ENCODE data around the gene FA2H.
"Not testable (repeated sequence)": the region's sequence is repeated elsewhere in the genome, so short reads cannot be mapped to it uniquely, and the experiment has no call there.

The FA2H gene

DNA sequence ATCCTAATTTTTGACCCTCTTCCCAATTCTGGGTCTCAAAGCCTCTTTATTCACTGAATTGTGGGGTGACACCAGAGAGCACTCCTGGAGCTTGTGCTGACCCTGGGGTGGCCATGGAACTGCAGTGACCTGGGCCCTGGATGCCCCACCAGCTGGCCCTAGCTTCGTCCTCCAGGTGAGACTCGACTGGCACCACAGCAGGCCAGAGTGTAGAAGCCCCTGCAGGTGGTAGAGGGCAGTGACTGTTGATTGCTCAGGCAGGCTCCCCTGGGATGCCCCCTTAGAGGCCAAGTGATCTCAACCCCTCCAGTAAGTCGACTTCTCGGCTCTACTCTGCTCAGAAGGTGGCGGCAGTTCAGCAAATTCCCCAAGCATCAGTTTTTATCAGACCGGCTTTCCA is 6.4 kb downstream of the FA2H start:
- no peak overlapping the region for H3K4me3 ChIP-seq (ENCODE audit: low read depth in 1 of 2, low read length in 2 of 2)
- no peaks in the 10 kb centered on the region for H3K4me1 ChIP-seq (ENCODE audit: control insufficient read depth in 1 of 2, insufficient read depth in 2 of 2, low read length in 2 of 2)
- no peaks in the 10 kb centered on the region for H3K27me3 ChIP-seq (ENCODE audit: low read depth, low read length)
- H3K36me3 ChIP-seq (ENCODE audit: control insufficient read depth in 1 of 2, insufficient read depth in 2 of 2, low read length in 2 of 2), result no peaks in the 10 kb centered on the region
- no peaks in the 10 kb centered on the region for H3K9me3 ChIP-seq (ENCODE audit: control insufficient read depth in 1 of 2, low read length in 2 of 2)
- H3K27ac ChIP-seq (ENCODE audit: low read length), result no peak overlapping the region

DNA sequence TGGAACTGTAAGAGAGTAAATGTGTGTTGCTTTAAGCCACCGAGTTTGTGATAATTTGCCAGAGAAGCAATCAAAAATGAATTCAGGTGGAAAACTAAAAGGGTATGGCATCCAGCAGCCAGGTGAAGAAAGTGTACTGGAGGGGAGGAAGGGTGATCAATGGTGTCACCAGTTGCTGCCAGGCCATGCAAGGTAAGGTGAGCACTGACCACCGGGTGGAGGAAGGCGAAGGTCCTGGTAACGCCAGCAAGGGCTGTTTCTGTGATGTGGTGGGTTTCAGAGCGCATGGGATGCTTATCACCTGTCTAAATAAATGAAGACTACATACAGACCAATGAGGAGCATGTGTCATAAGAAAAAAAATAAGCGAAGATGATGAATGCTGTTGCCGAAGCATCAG is 6.9 kb downstream of the FA2H start:
- H3K27me3 ChIP-seq (ENCODE audit: low read depth, low read length), result no peaks in the 10 kb centered on the region
- H3K9me3 ChIP-seq (ENCODE audit: control insufficient read depth in 1 of 2, low read length in 2 of 2), result no peaks in the 10 kb centered on the region
- H3K4me3 ChIP-seq (ENCODE audit: low read depth in 1 of 2, low read length in 2 of 2), result no peak overlapping the region
- H3K4me1 ChIP-seq (ENCODE audit: control insufficient read depth in 1 of 2, insufficient read depth in 2 of 2, low read length in 2 of 2), result no peaks in the 10 kb centered on the region
- no peak overlapping the region for H3K27ac ChIP-seq (ENCODE audit: low read length)
- H3K36me3 ChIP-seq (ENCODE audit: control insufficient read depth in 1 of 2, insufficient read depth in 2 of 2, low read length in 2 of 2), result no peaks in the 10 kb centered on the region

DNA sequence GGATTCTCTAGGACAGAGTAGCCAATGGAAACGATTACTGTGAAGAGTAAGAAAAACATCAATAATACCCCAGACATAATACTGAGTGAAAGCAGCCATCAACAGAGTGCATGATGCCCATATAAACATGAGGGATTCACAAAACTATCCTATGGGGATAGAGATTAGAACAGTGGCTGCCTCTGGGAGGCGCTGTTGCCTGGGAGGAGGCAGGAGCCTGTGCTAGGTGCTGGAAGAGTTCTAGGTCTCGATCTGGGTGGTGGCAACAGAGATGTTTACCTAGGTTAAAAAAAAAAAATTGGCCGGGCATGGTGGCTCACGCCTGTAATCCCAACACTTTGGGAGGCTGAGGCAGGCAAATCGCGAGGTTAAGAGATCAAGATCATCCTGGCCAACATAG is 7.9 kb downstream of the FA2H start:
- no peak overlapping the region for H3K27ac ChIP-seq (ENCODE audit: low read length)
- H3K4me3 ChIP-seq (ENCODE audit: low read depth in 1 of 2, low read length in 2 of 2), result no peak overlapping the region
- no peaks in the 10 kb centered on the region for H3K27me3 ChIP-seq (ENCODE audit: low read depth, low read length)
- no peaks in the 10 kb centered on the region for H3K9me3 ChIP-seq (ENCODE audit: control insufficient read depth in 1 of 2, low read length in 2 of 2)
- no peaks in the 10 kb centered on the region for H3K4me1 ChIP-seq (ENCODE audit: control insufficient read depth in 1 of 2, insufficient read depth in 2 of 2, low read length in 2 of 2)
- H3K36me3 ChIP-seq (ENCODE audit: control insufficient read depth in 1 of 2, insufficient read depth in 2 of 2, low read length in 2 of 2), result no peaks in the 10 kb centered on the region

DNA sequence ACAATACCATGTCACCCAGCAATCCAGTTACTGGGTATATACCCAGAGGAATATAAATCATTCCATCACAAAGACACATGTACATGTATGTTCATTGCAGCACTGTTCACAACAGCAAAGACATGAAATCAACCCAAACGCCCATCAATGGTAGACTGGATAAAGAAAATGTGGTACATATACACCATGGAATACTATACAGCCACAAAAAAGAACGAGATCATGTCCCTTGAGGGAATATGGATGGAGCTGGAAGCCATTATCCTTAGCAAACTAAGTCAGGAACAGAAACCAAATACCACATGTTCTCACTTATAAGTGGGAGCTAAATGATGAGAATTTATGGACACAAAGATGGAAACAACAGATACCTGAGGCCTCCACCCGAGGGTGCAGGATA is 10.4 kb downstream of the FA2H start:
- not testable (repeated sequence) for H3K27ac ChIP-seq (ENCODE audit: low read length); H3K27me3 ChIP-seq (ENCODE audit: low read depth, low read length); H3K36me3 ChIP-seq (ENCODE audit: control insufficient read depth in 1 of 2, insufficient read depth in 2 of 2, low read length in 2 of 2); H3K9me3 ChIP-seq (ENCODE audit: control insufficient read depth in 1 of 2, low read length in 2 of 2); H3K4me3 ChIP-seq (ENCODE audit: low read depth in 1 of 2, low read length in 2 of 2); H3K4me1 ChIP-seq (ENCODE audit: control insufficient read depth in 1 of 2, insufficient read depth in 2 of 2, low read length in 2 of 2)

DNA sequence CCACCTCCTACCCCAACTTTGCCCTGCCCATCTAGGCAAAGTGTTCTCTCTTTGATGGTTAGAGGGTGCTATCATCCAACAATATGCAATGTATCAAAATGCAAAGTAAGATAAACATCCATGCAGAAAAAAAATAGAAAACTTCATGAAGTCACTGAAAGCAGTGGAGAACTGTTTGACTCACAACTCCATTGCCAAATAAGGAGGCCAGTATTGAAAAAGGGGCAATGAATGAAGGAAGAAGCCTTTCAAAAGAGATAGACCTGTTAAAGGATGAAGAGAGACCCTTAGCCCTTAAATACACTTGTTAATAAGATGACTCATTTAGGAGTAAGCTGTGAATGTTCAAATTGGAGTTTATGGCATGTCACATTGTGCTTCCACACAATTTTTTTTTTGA is 13.0 kb downstream of the FA2H start:
- Histone ChIP-seq H3K27me3 (ENCODE audit: low read depth, low read length) (no peaks in the 10 kb centered on the region), H3K27ac (ENCODE audit: low read length) (no peak overlapping the region), H3K4me1 (ENCODE audit: control insufficient read depth in 1 of 2, insufficient read depth in 2 of 2, low read length in 2 of 2) (no peaks in the 10 kb centered on the region), H3K36me3 (ENCODE audit: control insufficient read depth in 1 of 2, insufficient read depth in 2 of 2, low read length in 2 of 2) (no peaks in the 10 kb centered on the region), H3K9me3 (ENCODE audit: control insufficient read depth in 1 of 2, low read length in 2 of 2) (no peaks in the 10 kb centered on the region), H3K4me3 (ENCODE audit: low read depth in 1 of 2, low read length in 2 of 2) (no peak overlapping the region)

DNA sequence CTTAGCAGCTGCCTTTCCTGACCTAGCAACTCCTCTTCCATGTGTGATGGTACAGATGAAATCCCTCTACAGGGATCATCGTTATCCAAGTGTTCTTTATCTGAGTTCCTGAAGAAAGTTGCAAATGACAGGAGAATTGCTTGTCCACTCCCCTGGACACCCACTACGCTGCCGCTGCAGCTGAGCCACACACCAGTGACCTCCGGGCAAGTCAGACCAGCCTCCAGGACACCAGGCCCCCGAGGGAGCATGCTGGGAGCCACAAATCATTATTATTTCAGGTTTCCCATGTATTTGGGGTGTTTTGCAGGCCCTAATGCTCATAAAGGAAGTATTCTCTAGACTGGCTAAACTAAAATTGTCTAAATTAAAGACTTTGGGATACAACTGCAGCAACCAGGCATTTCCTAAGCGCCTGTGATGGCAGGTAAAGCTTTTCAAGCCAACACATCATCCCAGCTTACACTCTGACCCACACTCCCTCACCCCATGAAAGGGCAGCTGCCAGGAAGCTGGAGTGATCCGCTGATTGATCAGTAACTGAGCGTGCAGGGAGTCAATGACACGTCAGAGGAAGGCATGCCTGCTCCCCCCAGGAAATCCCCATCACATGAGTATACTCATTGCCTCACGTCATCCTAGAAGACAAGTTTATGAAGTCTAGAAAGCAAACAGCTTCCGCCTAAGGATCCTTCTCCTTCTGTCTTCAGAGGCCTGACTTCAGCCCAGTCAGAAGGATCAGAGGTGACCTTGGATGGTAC is 14.4 kb downstream of the FA2H start:
- no peak overlapping the region for H3K27ac ChIP-seq (ENCODE audit: low read length)
- H3K27me3 ChIP-seq (ENCODE audit: low read depth, low read length), result no peaks in the 10 kb centered on the region
- no peaks in the 10 kb centered on the region for H3K4me1 ChIP-seq (ENCODE audit: control insufficient read depth in 1 of 2, insufficient read depth in 2 of 2, low read length in 2 of 2)

DNA sequence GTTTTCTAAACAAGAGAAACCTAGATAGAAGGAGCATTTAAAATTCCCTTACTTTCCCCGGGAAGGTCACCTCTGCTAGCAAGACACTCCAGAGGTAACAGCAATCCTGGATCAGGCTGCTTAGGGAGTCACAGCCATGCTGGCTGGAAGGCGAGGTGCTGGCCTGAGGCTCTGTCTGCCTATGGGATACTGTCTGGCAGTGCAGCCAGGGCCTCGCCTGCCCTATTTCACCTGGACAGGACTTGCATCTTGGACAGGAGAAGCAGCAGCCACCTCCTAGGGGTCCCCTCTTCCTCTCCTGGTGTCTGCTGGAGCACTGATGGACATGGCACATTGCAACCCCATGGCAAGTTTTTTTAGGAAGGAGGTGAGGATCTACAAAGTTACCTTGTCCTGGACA is 15.1 kb downstream of the FA2H start:
- Histone ChIP-seq H3K4me3 (ENCODE audit: low read depth in 1 of 2, low read length in 2 of 2) (no peak overlapping the region), H3K27me3 (ENCODE audit: low read depth, low read length) (no peaks in the 10 kb centered on the region), H3K9me3 (ENCODE audit: control insufficient read depth in 1 of 2, low read length in 2 of 2) (no peaks in the 10 kb centered on the region), H3K4me1 (ENCODE audit: control insufficient read depth in 1 of 2, insufficient read depth in 2 of 2, low read length in 2 of 2) (no peaks in the 10 kb centered on the region), H3K36me3 (ENCODE audit: control insufficient read depth in 1 of 2, insufficient read depth in 2 of 2, low read length in 2 of 2) (no peaks in the 10 kb centered on the region), H3K27ac (ENCODE audit: low read length) (no peak overlapping the region)

More for the DNA sequence above, 14.4 kb downstream of the FA2H start:
- Histone ChIP-seq H3K9me3 (ENCODE audit: control insufficient read depth in 1 of 2, low read length in 2 of 2) (no peaks in the 10 kb centered on the region), H3K36me3 (ENCODE audit: control insufficient read depth in 1 of 2, insufficient read depth in 2 of 2, low read length in 2 of 2) (no peaks in the 10 kb centered on the region), H3K4me3 (ENCODE audit: low read depth in 1 of 2, low read length in 2 of 2) (no peak overlapping the region)

DNA sequence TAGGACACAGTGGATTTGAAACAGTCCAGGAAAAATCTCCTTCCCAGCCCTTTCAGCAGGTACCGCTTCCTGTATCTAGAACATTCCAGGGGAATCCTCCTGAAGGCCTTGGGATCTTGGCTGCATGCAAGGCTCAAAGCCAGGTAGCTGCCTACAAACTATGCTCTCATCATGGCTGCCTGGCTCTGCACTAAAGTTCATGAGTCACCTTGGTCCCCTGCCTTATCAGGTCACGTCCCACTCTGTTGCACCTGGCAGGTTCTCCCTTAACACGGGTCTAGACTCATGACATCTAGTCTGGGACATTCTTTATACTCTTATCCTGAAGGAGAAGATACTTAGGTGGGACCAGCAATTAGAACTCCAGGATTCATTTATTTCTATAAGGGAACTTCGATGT is 15.8 kb downstream of the FA2H start:
- H3K4me1 ChIP-seq (ENCODE audit: control insufficient read depth in 1 of 2, insufficient read depth in 2 of 2, low read length in 2 of 2), result no peaks in the 10 kb centered on the region
- no peak overlapping the region for H3K4me3 ChIP-seq (ENCODE audit: low read depth in 1 of 2, low read length in 2 of 2)
- H3K36me3 ChIP-seq (ENCODE audit: control insufficient read depth in 1 of 2, insufficient read depth in 2 of 2, low read length in 2 of 2), result no peaks in the 10 kb centered on the region
- no peaks in the 10 kb centered on the region for H3K27me3 ChIP-seq (ENCODE audit: low read depth, low read length)
- H3K9me3 ChIP-seq (ENCODE audit: control insufficient read depth in 1 of 2, low read length in 2 of 2), result no peaks in the 10 kb centered on the region
- no peak overlapping the region for H3K27ac ChIP-seq (ENCODE audit: low read length)

DNA sequence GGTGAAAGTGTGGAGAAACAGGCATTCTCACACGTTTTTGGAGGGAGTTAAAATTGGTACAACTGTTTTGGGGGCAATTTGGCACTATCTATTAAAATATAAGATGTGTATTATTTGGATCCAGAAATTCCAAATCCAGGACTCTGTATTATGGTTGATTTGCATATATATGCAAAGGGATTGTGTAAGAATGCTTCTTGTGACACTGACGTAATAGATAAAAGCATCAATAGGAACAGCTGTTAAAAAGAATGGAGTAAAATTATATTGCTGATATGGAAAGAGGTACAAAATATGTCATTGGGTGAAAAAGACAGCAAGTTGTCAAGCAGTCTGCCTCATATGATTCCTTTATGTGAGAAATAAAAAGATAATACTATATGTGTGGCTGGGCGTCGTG is 17.3 kb downstream of the FA2H start:
- Histone ChIP-seq H3K4me1 (ENCODE audit: control insufficient read depth in 1 of 2, insufficient read depth in 2 of 2, low read length in 2 of 2) (no peaks in the 10 kb centered on the region), H3K36me3 (ENCODE audit: control insufficient read depth in 1 of 2, insufficient read depth in 2 of 2, low read length in 2 of 2) (no peaks in the 10 kb centered on the region), H3K27me3 (ENCODE audit: low read depth, low read length) (no peaks in the 10 kb centered on the region), H3K27ac (ENCODE audit: low read length) (no peak overlapping the region), H3K9me3 (ENCODE audit: control insufficient read depth in 1 of 2, low read length in 2 of 2) (no peaks in the 10 kb centered on the region), H3K4me3 (ENCODE audit: low read depth in 1 of 2, low read length in 2 of 2) (no peak overlapping the region)

DNA sequence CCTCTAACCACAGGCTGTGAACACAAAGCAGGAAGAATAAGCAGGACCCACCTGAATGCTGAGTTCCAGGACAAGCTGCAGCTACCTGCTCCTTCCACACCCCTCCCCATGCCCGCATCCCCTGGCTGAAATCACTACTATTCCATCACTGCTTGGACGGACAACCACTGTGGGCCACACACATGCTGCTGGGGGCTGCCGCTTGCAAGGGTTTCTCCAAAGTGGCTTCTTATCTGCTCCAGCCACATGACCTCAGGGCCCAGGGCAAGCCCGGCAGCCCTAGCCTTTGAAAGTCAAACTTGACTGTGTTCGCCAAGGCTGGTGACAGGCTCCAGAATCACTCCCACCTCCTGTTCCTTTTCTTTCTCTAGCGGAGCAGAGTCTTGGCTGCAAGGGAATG is 18.4 kb downstream of the FA2H start:
- Histone ChIP-seq H3K27ac (ENCODE audit: low read length) (no peak overlapping the region), H3K36me3 (ENCODE audit: control insufficient read depth in 1 of 2, insufficient read depth in 2 of 2, low read length in 2 of 2) (no peaks in the 10 kb centered on the region), H3K4me3 (ENCODE audit: low read depth in 1 of 2, low read length in 2 of 2) (no peak overlapping the region), H3K4me1 (ENCODE audit: control insufficient read depth in 1 of 2, insufficient read depth in 2 of 2, low read length in 2 of 2) (no peaks in the 10 kb centered on the region), H3K27me3 (ENCODE audit: low read depth, low read length) (no peaks in the 10 kb centered on the region), H3K9me3 (ENCODE audit: control insufficient read depth in 1 of 2, low read length in 2 of 2) (no peaks in the 10 kb centered on the region)

DNA sequence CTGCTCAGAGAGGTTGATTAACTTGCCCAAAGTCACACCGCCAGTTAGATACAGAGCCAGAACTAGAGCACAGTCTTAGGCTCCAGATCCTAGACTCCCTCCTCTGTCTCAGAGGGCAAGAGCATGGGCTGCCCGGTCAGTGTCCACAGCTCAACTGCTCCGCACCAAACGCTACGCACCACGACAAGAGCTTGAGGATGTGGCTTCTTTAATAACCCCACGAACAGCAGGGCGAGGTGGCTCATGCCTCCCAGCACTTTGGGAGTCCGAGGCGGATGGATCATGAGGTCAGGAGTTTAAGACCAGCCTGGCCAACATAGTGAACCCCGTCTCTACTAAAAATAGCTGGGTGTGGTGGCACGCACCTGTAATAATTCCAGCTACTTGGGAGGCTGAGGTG is 21.4 kb downstream of the FA2H start:
- no peaks in the 10 kb centered on the region for H3K27me3 ChIP-seq (ENCODE audit: low read depth, low read length)
- H3K4me3 ChIP-seq (ENCODE audit: low read depth in 1 of 2, low read length in 2 of 2), result no peak overlapping the region
- H3K4me1 ChIP-seq (ENCODE audit: control insufficient read depth in 1 of 2, insufficient read depth in 2 of 2, low read length in 2 of 2), result no peaks in the 10 kb centered on the region
- no peak overlapping the region for H3K27ac ChIP-seq (ENCODE audit: low read length)
- no peaks in the 10 kb centered on the region for H3K36me3 ChIP-seq (ENCODE audit: control insufficient read depth in 1 of 2, insufficient read depth in 2 of 2, low read length in 2 of 2)
- H3K9me3 ChIP-seq (ENCODE audit: control insufficient read depth in 1 of 2, low read length in 2 of 2), result no peaks in the 10 kb centered on the region

DNA sequence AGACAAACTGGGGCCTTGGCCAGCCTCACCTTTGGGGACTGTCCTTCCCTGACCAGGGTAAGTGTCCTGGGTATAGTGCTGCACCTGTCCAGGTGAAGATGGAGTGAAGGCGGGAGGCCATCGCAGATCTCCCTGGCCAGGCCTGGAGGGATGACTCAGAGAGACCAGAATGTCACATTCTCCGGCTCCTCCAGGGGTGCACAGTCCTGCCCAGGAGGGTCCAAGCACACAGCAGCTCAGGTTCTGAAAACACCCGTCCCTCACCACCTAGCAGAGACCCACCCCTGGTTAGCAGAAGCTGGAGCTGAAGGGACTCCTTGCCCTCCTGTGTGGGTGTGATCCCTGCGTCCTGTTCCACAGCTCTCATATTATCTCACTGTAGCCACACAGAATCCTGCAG is 21.9 kb downstream of the FA2H start:
- no peaks in the 10 kb centered on the region for H3K9me3 ChIP-seq (ENCODE audit: control insufficient read depth in 1 of 2, low read length in 2 of 2)
- H3K27me3 ChIP-seq (ENCODE audit: low read depth, low read length), result no peaks in the 10 kb centered on the region
- no peaks in the 10 kb centered on the region for H3K4me1 ChIP-seq (ENCODE audit: control insufficient read depth in 1 of 2, insufficient read depth in 2 of 2, low read length in 2 of 2)
- H3K27ac ChIP-seq (ENCODE audit: low read length), result no peak overlapping the region
- no peaks in the 10 kb centered on the region for H3K36me3 ChIP-seq (ENCODE audit: control insufficient read depth in 1 of 2, insufficient read depth in 2 of 2, low read length in 2 of 2)
- H3K4me3 ChIP-seq (ENCODE audit: low read depth in 1 of 2, low read length in 2 of 2), result no peak overlapping the region
